ENCODE data around the gene MEGF6.

The MEGF6 gene

GRCh38 chr1:3525551-3526482 lies 85.5 kb downstream of the MEGF6 start:
- no peak for DNase-seq

- DNase-seq: no peak
These were observed 86.6 kb downstream of the MEGF6 start for GRCh38 chr1:3524556-3525203.

DNA sequence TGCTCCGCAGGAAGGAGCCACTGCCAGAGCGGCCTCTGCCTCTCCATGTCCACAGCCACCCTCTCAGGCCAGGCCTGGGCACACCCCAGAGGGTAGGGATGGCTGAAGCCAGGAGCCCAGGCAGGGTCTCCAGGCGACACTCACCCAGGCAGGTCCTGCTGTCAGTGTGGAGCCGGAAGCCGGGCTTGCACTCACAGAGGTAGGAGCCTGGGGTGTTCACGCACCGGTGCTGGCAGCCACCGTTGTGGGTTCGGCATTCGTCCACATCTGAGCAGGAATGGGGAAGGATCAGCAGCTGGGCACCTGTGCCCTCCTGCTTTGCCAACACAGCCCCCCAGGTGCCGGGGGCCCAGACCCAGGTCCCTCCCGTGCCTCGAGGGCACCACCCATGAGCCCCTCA lies 87.3 kb downstream of the MEGF6 start:
- DNase-seq: no peak

DNA sequence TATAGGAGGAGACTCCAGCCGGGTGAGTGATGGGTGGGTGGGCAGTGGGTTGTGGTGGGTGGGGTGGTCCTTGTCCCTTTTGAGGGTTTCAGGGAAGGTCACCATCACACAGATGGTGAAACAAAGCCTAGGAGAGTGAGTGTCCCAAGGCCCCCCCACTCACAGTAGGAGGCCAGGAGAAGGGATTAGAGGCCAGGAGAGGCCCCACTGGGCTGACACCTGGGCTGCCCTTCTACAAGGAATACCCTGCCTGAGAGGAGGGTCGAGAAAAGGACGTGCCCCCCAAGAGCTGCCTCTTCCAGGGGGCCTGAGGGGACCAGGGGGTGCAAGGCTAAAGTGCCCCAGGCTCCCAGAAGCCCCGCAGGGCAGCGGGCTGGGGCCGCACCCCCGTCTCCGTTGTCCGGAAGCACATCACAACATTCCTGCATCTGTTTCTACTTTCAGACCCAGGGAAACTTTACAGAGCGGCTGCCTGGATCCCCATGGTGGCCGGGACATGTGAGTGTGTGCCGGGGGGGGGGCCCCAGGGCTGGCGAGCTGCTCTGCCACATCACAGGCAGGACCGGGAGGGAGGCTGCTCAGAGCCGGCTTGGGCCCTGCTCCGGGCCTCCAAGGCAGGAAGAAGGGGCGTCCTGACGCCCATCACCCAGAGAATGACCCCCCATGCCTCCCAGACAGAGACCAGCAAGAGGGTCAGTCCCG lies 88.6 kb downstream of the MEGF6 start:
- DNase-seq: no peak

- DNase-seq: no peak
These were observed 89.2 kb downstream of the MEGF6 start for GRCh38 chr1:3522112-3522511.

DNA sequence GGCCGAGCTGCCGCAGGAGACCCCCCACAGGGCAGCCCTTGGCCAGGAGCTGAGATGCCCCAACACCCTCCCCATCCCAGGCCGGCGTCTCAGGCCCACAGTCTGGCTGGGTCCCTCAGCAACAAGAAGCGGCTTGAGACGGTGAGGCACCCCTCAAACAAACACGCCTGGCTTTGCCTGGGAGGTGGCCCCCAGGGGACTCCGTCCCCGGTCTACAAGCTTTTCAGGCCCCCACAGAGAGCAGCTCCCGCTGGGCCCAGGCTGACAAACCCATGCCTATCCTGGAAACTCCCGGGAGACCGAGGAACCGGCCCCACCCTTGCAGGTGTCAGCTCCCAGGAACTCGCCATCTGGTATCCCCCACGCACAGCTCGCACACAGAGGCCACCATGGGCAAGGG lies 89.9 kb downstream of the MEGF6 start:
- DNase-seq: no peak

DNA sequence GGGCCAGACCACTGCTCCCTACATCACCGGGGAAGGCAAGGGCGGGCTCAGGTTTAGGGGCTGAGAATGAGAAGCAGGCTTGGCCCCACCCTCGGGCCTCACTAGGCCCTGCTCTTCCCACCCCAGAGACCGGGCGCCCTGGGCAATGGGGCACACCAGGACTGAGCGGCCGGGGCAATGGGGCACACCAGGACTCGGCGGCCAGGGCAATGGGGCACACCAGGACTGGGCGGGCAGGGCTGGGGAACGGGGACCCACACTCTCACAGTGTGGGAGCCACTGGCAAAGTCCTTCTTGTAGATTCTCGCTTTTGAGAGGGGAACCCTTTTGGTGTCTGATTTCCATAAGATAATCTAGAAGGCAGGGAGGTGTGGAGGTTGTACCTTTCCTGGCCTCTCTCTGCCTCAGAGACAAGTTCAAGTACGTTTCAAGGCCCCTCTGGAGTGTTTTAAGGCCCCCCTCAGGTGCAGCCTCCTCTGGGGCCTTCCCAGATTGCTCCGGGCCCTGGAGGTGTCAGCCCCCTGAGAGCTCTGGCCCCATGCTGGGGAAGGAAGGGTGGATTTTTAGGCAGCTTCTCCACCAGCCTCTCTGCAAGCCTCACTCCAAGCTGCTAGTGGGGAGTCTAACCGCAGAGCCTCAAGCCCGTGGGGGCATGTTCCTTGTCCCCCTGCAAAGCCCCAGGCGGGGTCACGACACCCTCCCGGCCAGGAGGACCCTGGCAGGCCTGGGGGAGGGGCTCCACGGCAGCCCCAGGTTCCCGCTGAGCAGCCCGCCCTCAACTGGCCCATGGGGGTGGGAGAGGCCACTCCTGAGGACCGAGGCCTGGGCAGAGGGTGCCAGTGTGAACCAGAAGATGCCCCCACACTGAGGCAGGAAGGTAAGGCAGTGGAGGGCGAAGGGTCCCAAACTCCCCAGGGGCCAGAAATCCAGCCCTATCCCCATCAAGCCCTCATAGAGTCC lies 90.6 kb downstream of the MEGF6 start:
- no peak for DNase-seq

- DNase-seq: no peak
These were observed 91.9 kb downstream of the MEGF6 start for GRCh38 chr1:3519301-3519885.

DNA sequence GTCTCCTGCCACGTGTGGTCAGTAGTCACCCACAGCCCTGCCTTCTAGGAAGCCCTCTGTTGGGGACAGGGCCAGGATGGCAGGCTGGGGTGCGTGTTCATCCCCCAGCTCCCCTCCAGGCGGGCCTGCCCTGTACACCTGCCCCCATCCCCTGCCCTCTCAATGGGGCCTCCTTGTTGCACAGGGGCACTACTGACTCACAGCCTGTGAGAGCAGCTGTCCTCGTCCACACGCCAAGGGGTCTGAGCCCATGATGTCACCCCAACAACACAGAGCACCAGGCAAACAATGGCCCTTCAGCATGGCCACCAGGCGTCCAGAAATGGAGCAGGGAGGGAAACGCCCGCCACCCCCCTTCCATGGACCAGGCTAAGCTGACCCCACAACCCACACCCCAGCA lies 92.6 kb downstream of the MEGF6 start:
- DNase-seq: no peak

GRCh38 chr1:3518256-3518655 lies 93.1 kb downstream of the MEGF6 start:
- no peak for DNase-seq

DNA sequence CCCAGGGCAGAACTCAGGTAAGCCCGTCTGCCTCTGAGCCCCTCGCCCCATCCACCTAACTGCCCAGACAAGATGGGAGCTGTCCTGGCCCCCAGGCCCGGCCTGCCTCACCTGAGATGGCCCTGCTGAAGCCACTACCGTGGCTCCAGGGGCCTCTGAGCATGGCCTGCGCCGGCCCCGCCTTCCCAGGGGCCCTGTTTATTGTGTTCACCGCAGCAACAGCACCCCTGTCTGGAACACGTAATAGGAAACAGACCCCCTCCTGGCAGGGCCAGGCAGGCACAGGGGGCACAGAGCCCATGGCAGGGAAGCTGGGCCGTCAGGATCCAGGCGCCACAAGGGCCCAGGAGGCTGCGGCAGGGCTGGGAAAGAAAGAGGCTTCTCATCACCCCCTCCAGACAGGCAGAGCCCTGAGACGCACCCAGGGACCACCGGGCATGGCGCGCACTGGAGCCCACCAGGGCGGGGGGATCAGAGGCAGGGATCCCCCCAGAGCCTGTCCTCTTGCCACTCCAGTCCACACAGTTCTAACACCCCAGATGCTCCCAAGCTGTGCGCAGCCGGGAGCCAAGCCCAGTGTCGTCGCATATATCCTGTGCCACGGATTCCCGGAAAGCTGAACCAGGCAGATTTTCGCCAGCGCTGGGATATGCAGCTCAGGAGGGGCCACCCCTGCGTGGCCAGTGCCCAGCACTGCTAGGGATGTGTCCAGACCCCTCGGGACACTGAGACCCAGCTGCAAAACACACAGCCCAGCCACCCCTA lies 94.2 kb downstream of the MEGF6 start:
- DNase-seq: no peak

DNA sequence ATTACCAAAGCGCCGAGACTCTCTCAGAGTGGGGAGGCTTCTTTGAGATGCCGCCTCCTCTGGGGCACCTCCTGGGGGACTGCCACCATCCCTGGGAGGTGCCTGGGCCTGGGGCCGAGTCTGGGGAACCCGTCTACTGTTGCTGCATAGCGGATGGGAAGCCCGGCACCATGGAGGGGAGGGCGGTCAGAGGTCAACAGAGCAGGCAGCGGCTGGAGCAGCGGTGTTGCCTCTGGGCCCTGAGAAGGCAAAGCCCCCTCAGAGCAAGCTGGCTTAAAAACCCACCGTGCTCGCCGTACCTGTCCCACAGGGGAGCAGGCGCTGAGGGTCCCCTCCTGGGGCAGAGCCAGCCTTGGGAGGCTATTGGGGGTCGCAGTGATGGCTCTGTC lies 94.8 kb downstream of the MEGF6 start:
- no peak for DNase-seq

DNA sequence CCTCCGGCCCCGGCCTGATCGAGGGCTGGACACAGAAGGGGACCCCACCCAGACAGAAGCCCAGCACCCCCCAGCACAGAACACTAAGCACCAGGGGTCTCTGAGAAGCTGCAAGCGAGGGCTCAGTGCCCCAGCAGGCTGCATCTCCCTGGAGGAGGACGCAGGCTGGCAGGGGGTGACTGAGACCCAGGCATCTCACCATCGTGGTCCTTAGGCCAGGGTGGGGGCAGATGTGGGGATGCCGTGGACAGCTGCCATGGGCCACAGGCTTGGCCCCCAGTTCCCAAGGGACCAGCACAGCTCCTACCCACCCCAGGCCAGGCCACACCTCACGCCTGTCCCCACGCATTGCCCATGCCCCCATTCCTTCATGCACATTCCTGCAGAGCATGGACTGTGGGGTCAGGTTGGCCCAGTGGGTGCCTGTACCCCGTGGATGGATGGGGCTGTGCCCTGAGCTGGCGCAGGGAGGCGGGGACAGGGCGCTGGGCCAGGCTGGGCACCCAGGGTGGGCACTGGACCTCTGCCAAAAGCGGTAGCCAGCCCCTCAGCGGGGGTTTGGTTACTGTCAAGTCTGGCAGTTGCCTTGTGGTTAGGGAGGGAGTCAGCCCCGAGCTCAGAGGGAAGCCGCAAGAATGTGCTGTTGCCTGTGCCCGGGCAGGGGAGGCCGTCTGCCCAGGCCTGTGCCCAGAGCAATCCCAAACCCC lies 95.4 kb downstream of the MEGF6 start:
- peak in 1 of 56 donors; percentile 12 for DNase-seq

- no peak for DNase-seq
These were observed 96.0 kb downstream of the MEGF6 start for GRCh38 chr1:3515272-3515671.

- no peak for DNase-seq
These were observed 96.9 kb downstream of the MEGF6 start for GRCh38 chr1:3514404-3514803.

DNA sequence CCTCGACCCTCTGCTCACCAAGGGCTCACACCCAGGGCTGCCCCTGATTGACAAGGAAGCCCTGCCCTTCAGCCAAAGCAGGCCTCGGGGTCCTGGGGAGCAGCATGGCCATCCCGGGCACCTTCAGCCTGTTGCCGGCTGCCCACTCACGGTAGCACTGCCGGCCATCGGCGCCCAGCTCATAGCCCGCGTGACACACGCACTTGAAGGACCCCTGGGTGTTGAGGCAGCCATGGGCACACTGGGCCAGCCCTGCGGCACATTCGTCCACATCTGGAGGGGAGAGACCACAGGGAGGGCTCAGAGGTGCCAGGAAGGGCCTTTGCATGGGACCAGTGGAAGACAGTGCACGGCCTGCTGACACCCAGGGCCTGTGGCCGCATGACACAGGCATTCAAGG lies 99.5 kb downstream of the MEGF6 start:
- no peak for DNase-seq

- DNase-seq: no peak
These were observed 100.0 kb downstream of the MEGF6 start for GRCh38 chr1:3511306-3511705.

DNA sequence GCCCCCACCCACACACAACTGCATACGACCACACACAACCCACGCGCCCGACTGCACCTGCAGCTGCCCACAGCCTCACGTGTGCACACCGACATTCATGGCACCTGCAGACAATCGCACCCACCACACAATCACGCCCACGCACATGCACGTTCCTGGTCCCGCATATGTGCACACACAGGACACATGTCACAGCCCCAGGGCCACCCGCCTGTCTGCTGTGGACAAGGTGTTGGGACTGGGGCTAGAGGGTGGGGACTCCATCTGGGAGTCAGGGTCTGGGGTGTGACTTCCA lies 100.4 kb downstream of the MEGF6 start:
- DNase-seq: no peak

Measured in amygdala (tissue), 56 donors.